GDM1 (cell line): ENCODE results near the gene NUP50.

Experiments used
- DNase-seq: peaks from one replicate; lab custom pipeline; 2025; lab: John Stamatoyannopoulos, UW

The NUP50 gene

GRCh38 chr22:45194686-45195085 is 31.0 kb downstream of the NUP50 start:
- no peak for DNase-seq

GRCh38 chr22:45195616-45196015 is 31.9 kb downstream of the NUP50 start:
- no peak for DNase-seq

- no peak for DNase-seq
Measured at GRCh38 chr22:45196308-45196707, 32.6 kb downstream of the NUP50 start.

- no peak for DNase-seq
Measured at GRCh38 chr22:45196926-45197605, 33.3 kb downstream of the NUP50 start.

GRCh38 chr22:45197606-45198462 is 34.1 kb downstream of the NUP50 start:
- no peak for DNase-seq

- DNase-seq: no peak
Measured at GRCh38 chr22:45198463-45198795, 34.7 kb downstream of the NUP50 start.

GRCh38 chr22:45199723-45200122 is 36.0 kb downstream of the NUP50 start:
- DNase-seq: no peak

GRCh38 chr22:45200230-45200629 is 36.5 kb downstream of the NUP50 start:
- DNase-seq: no peak

- DNase-seq: no peak
Measured at GRCh38 chr22:45200860-45201511, 37.3 kb downstream of the NUP50 start.

- DNase-seq: no peak
Measured at GRCh38 chr22:45201678-45202332, 38.1 kb downstream of the NUP50 start.

GRCh38 chr22:45202333-45203149 is 38.8 kb downstream of the NUP50 start:
- DNase-seq: no peak

- DNase-seq: no peak
Measured at GRCh38 chr22:45203150-45203951, 39.6 kb downstream of the NUP50 start.

- DNase-seq: no peak
Measured at GRCh38 chr22:45204241-45204640, 40.5 kb downstream of the NUP50 start.

- no peak for DNase-seq
Measured at GRCh38 chr22:45204819-45205218, 41.1 kb downstream of the NUP50 start.

GRCh38 chr22:45205276-45205925 is 41.7 kb downstream of the NUP50 start:
- DNase-seq: no peak

- DNase-seq: no peak
Measured at GRCh38 chr22:45206233-45206632, 42.5 kb downstream of the NUP50 start.

GRCh38 chr22:45207533-45207932 is 43.8 kb downstream of the NUP50 start:
- DNase-seq: no peak

- no peak for DNase-seq
Measured at GRCh38 chr22:45207981-45208664, 44.4 kb downstream of the NUP50 start.

GRCh38 chr22:45208696-45208992 is 44.9 kb downstream of the NUP50 start:
- no peak for DNase-seq
